ENCODE measurements around the gene CGN.
"Not testable (repeated sequence)": the region's sequence is repeated elsewhere in the genome, so short reads cannot be mapped to it uniquely, and the experiment has no call there.

Gene CGN

GRCh38 chr1:151520359-151520758, 9.2 kb downstream of the CGN start:
- H3K27ac ChIP-seq (ENCODE audit: low read length): no peak overlapping the region
- no peak overlapping the region for H3K9ac ChIP-seq (ENCODE audit: low read depth, low read length)
- no peaks in the 10 kb centered on the region for H3K79me2 ChIP-seq (ENCODE audit: insufficient read depth, low read length)
- TF ChIP-seq EZH2 (IDR thresholded peaks at IDR 0.05; ENCODE audit: borderline replicate concordance, low read depth, low read length, severe bottlenecking) (no peak), CTCF (IDR thresholded peaks at IDR 0.05; ENCODE audit: borderline replicate concordance, extremely low read depth, low read length, poor library complexity, severe bottlenecking) (no peak)
- no peak overlapping the region for H3K4me3 ChIP-seq (ENCODE audit: low read depth in 1 of 2, low read length in 2 of 2)
- no peaks in the 10 kb centered on the region for H3K9me3 ChIP-seq (ENCODE audit: insufficient read depth, low read length, severe bottlenecking)
- no peaks in the 10 kb centered on the region for H3K4me1 ChIP-seq (ENCODE audit: insufficient read depth, low read length)
- H3K4me2 ChIP-seq (ENCODE audit: insufficient read depth, low read length): no peak overlapping the region
- no peak overlapping the region for H2AFZ ChIP-seq (ENCODE audit: low read depth, low read length)
- H4K20me1 ChIP-seq (ENCODE audit: insufficient read depth, low read length): no peaks in the 10 kb centered on the region
- DNase-seq: no peak
- H3K36me3 ChIP-seq (ENCODE audit: insufficient read depth, low read length): no peaks in the 10 kb centered on the region
- ATAC-seq (ENCODE audit: insufficient read depth, low read depth): no peak
- no peaks in the 10 kb centered on the region for H3K27me3 ChIP-seq (ENCODE audit: insufficient read depth, low read length, poor library complexity)

- H3K4me1 ChIP-seq (ENCODE audit: insufficient read depth, low read length); H4K20me1 ChIP-seq (ENCODE audit: insufficient read depth, low read length); H2AFZ ChIP-seq (ENCODE audit: low read depth, low read length); DNase-seq; H3K36me3 ChIP-seq (ENCODE audit: insufficient read depth, low read length); H3K4me2 ChIP-seq (ENCODE audit: insufficient read depth, low read length); ATAC-seq (ENCODE audit: insufficient read depth, low read depth); H3K27ac ChIP-seq (ENCODE audit: low read length); H3K9me3 ChIP-seq (ENCODE audit: insufficient read depth, low read length, severe bottlenecking); H3K27me3 ChIP-seq (ENCODE audit: insufficient read depth, low read length, poor library complexity); H3K9ac ChIP-seq (ENCODE audit: low read depth, low read length); H3K79me2 ChIP-seq (ENCODE audit: insufficient read depth, low read length); H3K4me3 ChIP-seq (ENCODE audit: low read depth in 1 of 2, low read length in 2 of 2): not testable (repeated sequence)
These were observed 11.2 kb downstream of the CGN start for GRCh38 chr1:151522427-151522826.

GRCh38 chr1:151523326-151523725, 12.1 kb downstream of the CGN start:
- H3K9ac ChIP-seq (ENCODE audit: low read depth, low read length): no peak overlapping the region
- H3K27ac ChIP-seq (ENCODE audit: low read length): no peak overlapping the region
- no peaks in the 10 kb centered on the region for H3K36me3 ChIP-seq (ENCODE audit: insufficient read depth, low read length)
- DNase-seq: no peak
- H3K9me3 ChIP-seq (ENCODE audit: insufficient read depth, low read length, severe bottlenecking): no peaks in the 10 kb centered on the region
- no peaks in the 10 kb centered on the region for H4K20me1 ChIP-seq (ENCODE audit: insufficient read depth, low read length)
- no peak overlapping the region for H3K4me2 ChIP-seq (ENCODE audit: insufficient read depth, low read length)
- no peaks in the 10 kb centered on the region for H3K79me2 ChIP-seq (ENCODE audit: insufficient read depth, low read length)
- TF ChIP-seq CTCF (IDR thresholded peaks at IDR 0.05; ENCODE audit: borderline replicate concordance, extremely low read depth, low read length, poor library complexity, severe bottlenecking): no peak
- TF ChIP-seq EZH2 (IDR thresholded peaks at IDR 0.05; ENCODE audit: borderline replicate concordance, low read depth, low read length, severe bottlenecking): no peak
- H3K4me1 ChIP-seq (ENCODE audit: insufficient read depth, low read length): no peaks in the 10 kb centered on the region
- no peak for ATAC-seq (ENCODE audit: insufficient read depth, low read depth)
- H3K4me3 ChIP-seq (ENCODE audit: low read depth in 1 of 2, low read length in 2 of 2): no peak overlapping the region
- H3K27me3 ChIP-seq (ENCODE audit: insufficient read depth, low read length, poor library complexity): no peaks in the 10 kb centered on the region
- no peak overlapping the region for H2AFZ ChIP-seq (ENCODE audit: low read depth, low read length)

GRCh38 chr1:151524736-151525135, 13.5 kb downstream of the CGN start:
- Histone ChIP-seq H3K27me3 (ENCODE audit: insufficient read depth, low read length, poor library complexity) (no peaks in the 10 kb centered on the region), H2AFZ (ENCODE audit: low read depth, low read length) (no peak overlapping the region), H3K36me3 (ENCODE audit: insufficient read depth, low read length) (no peaks in the 10 kb centered on the region)

More at GRCh38 chr1:151524736-151525135, 13.5 kb downstream of the CGN start:
- H3K9me3 ChIP-seq (ENCODE audit: insufficient read depth, low read length, severe bottlenecking): no peaks in the 10 kb centered on the region
- TF ChIP-seq CTCF (IDR thresholded peaks at IDR 0.05; ENCODE audit: borderline replicate concordance, extremely low read depth, low read length, poor library complexity, severe bottlenecking) (no peak), EZH2 (IDR thresholded peaks at IDR 0.05; ENCODE audit: borderline replicate concordance, low read depth, low read length, severe bottlenecking) (no peak)
- H3K27ac ChIP-seq (ENCODE audit: low read length): no peak overlapping the region
- no peak overlapping the region for H3K4me3 ChIP-seq (ENCODE audit: low read depth in 1 of 2, low read length in 2 of 2)
- ATAC-seq (ENCODE audit: insufficient read depth, low read depth) (no peak), DNase-seq (no peak)
- H3K79me2 ChIP-seq (ENCODE audit: insufficient read depth, low read length): no peaks in the 10 kb centered on the region
- no peak overlapping the region for H3K4me2 ChIP-seq (ENCODE audit: insufficient read depth, low read length)
- H3K4me1 ChIP-seq (ENCODE audit: insufficient read depth, low read length): no peaks in the 10 kb centered on the region
- no peak overlapping the region for H3K9ac ChIP-seq (ENCODE audit: low read depth, low read length)
- H4K20me1 ChIP-seq (ENCODE audit: insufficient read depth, low read length): no peaks in the 10 kb centered on the region
